22Rv1 (cell line): Measurements from ENCODE around the gene SFSWAP.

Experiments
- ZFX ChIP-seq: fragments of 450-650 bp; IDR thresholded peaks from 2 replicates; pipeline ENCODE4 v1.6.1; 2017; ENCODE audit warnings: antibody characterized with exemption, borderline replicate concordance
- TF ChIP-seq, protein P1 (sequence below): fragments of 450-650 bp; IDR thresholded peaks from 2 replicates; pipeline ENCODE4 v1.5.1; 2017; ENCODE audit warnings: mild to moderate bottlenecking

DNA sequence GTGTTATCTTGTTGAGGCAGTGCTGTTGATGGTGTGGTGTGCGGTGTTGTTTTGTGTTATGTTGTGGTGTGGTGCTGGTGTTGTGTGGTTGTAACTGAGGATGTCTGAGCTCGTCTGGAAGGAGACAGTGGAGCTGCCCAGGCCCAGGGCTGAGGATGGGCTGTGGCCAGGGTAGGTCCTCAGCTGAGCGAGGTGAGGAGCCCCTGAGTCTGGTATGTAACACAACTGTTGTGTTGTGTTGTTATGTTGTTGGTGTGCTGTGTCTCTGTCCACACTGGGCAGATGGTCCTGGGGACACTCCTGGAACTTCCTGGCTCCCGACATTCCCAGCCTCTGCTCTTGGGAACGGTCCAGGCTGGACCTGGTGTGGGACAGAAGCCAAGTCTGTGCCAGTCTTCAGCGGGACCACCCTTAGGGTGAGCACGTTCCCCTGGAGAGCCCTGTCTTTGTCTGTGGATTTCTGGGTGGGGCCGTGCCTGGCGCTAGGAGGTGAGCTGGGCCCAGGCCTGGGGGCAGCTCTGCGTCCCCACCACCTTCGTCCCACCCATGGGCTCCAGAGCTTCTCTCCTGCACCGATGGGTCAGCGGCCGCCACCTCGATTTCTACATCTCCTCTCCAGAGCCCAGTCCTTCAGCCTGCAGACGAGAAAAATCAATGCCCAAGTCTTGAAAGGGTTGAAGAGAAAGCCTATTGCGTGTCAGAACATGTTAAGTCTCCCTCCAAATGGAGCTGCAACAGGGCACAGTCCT lies 27.4 kb upstream of the SFSWAP start:
- TF ChIP-seq, protein P1, sequence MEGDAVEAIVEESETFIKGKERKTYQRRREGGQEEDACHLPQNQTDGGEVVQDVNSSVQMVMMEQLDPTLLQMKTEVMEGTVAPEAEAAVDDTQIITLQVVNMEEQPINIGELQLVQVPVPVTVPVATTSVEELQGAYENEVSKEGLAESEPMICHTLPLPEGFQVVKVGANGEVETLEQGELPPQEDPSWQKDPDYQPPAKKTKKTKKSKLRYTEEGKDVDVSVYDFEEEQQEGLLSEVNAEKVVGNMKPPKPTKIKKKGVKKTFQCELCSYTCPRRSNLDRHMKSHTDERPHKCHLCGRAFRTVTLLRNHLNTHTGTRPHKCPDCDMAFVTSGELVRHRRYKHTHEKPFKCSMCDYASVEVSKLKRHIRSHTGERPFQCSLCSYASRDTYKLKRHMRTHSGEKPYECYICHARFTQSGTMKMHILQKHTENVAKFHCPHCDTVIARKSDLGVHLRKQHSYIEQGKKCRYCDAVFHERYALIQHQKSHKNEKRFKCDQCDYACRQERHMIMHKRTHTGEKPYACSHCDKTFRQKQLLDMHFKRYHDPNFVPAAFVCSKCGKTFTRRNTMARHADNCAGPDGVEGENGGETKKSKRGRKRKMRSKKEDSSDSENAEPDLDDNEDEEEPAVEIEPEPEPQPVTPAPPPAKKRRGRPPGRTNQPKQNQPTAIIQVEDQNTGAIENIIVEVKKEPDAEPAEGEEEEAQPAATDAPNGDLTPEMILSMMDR, result no peak
- no peak for TF ChIP-seq ZFX
